GM19023 (cell line): ENCODE results near the gene KRT72.

Experiments used
- ATAC-seq: cut with Tn5 transposase; IDR thresholded peaks from one replicate; pipeline ENCODE4 v1.9.1; 2021; ENCODE audit warnings: mild to moderate bottlenecking, moderate library complexity; ENCODE audit not compliant: unreplicated experiment

KRT72 gene

GRCh38 chr12:52543985-52544883, 57.0 kb downstream of the KRT72 start:
- no peak for ATAC-seq

GRCh38 chr12:52542785-52543318, 58.4 kb downstream of the KRT72 start:
- ATAC-seq, result no peak

- ATAC-seq, result no peak
Observed at GRCh38 chr12:52542157-52542556, 59.1 kb downstream of the KRT72 start.

- no peak for ATAC-seq
Observed at GRCh38 chr12:52541709-52542108, 59.6 kb downstream of the KRT72 start.

GRCh38 chr12:52540531-52540930, 60.7 kb downstream of the KRT72 start:
- ATAC-seq, result no peak

GRCh38 chr12:52539821-52540173, 61.5 kb downstream of the KRT72 start:
- ATAC-seq, result no peak

GRCh38 chr12:52539083-52539820, 62.0 kb downstream of the KRT72 start:
- ATAC-seq, result no peak

GRCh38 chr12:52537101-52537500, 64.2 kb downstream of the KRT72 start:
- ATAC-seq, result no peak
